Fibroblast of lung (primary cell): ENCODE data around the gene CAMKK1. TPM values are rescaled to one million over a fixed set of nuclear protein-coding genes. Genes with fewer than 3 reads are reported as not detected.

ENCODE experiments used
- DNase-seq, 2 donors: peaks; one replicate each; pipeline versions ENCODE4 v3.0.0 to v3.0.0-alpha.2; 2010; ENCODE audit warnings: low read depth in 2 of 2
- H2AFZ ChIP-seq: 2 replicates; pipeline ENCODE4 v1.5.1; 2012; ENCODE audit warnings: low read length, control low read depth, inconsistent platforms
- H3K27ac ChIP-seq: 2 replicates; pipeline ENCODE4 v1.5.1; 2011; ENCODE audit warnings: low read length, control low read depth; ENCODE audit not compliant: insufficient read depth
- H3K27me3 ChIP-seq: 2 replicates; pipeline ENCODE4 v1.5.1; 2011; ENCODE audit warnings: mild to moderate bottlenecking, low read length; ENCODE audit not compliant: control insufficient read depth, insufficient read depth
- H3K36me3 ChIP-seq: 2 replicates; pipeline ENCODE4 v1.5.1; 2011; ENCODE audit warnings: low read length; ENCODE audit not compliant: control insufficient read depth, insufficient read depth
- H3K4me1 ChIP-seq: 2 replicates; pipeline ENCODE4 v1.5.1; 2011; ENCODE audit warnings: low read length; ENCODE audit not compliant: control insufficient read depth, insufficient read depth; ENCODE audit errors: extremely low read depth
- H3K4me2 ChIP-seq: 2 replicates; pipeline ENCODE4 v1.5.1; 2011; ENCODE audit warnings: low read length, control low read depth; ENCODE audit not compliant: insufficient read depth; ENCODE audit errors: extremely low read depth
- H3K4me3 ChIP-seq, 4 experiments: fragments of 200-600 bp in 1 of 4; sonication (generic) in 1 of 4; replicated peaks in 1 of 4; 2 replicates each; pipeline ENCODE4 v1.5.1; 2011 to 2016; ENCODE audit warnings: low read length in 4 of 4, low read depth in 3 of 4, mild to moderate bottlenecking in 3 of 4, control low read depth in 2 of 4, inconsistent platforms in 1 of 4, mixed read lengths in 1 of 4; ENCODE audit not compliant: insufficient read depth in 1 of 4; ENCODE audit errors: control extremely low read depth in 1 of 4
- H3K79me2 ChIP-seq: 2 replicates; pipeline ENCODE4 v1.5.1; 2012; ENCODE audit warnings: mild to moderate bottlenecking, low read length, inconsistent platforms; ENCODE audit not compliant: control insufficient read depth, insufficient read depth
- H3K9ac ChIP-seq: 2 replicates; pipeline ENCODE4 v1.5.1; 2011; ENCODE audit warnings: mild to moderate bottlenecking, low read length, control low read depth; ENCODE audit not compliant: insufficient read depth
- H3K9me3 ChIP-seq: 2 replicates; pipeline ENCODE4 v1.5.1; 2012; ENCODE audit warnings: low read depth, low read length; ENCODE audit not compliant: control insufficient read depth, insufficient read depth
- H4K20me1 ChIP-seq: 2 replicates; pipeline ENCODE4 v1.5.1; 2011; ENCODE audit warnings: low read length; ENCODE audit not compliant: control insufficient read depth, insufficient read depth; ENCODE audit errors: extremely low read depth
- CTCF ChIP-seq, 2 donors: IDR thresholded peaks in 1 of 2; conservative IDR thresholded peaks in 1 of 2; 1 replicate in 1 of 2; 2 replicates in 1 of 2; pipeline ENCODE4 v1.5.1; 2011 to 2012; ENCODE audit warnings: low read length in 2 of 2, control low read depth in 1 of 2, inconsistent platforms in 1 of 2, low read depth in 1 of 2, mild to moderate bottlenecking in 1 of 2
- EZH2 ChIP-seq: IDR thresholded peaks from 2 replicates; pipeline ENCODE4 v1.5.1; 2012; ENCODE audit warnings: low read length, control low read depth, mild to moderate bottlenecking; ENCODE audit errors: missing control alignments
- polyA plus RNA-seq, 2 donors: library from polyadenylated mRNA; depleted of rRNA in 1 of 2; stranded (reverse) in 1 of 2; unstranded in 1 of 2; fragments of >200 nt; gene quantifications; 2 replicates each; pipeline ENCODE4 v1.2.1, GENCODE V29; 2011 to 2012; ENCODE audit warnings: missing spikeins in 1 of 2
- total RNA-seq: library from RNA; depleted of rRNA; stranded (reverse); fragments of >200 nt; gene quantifications from 2 replicates; pipeline ENCODE4 v1.2.1, GENCODE V29; 2014

The CAMKK1 gene
- total and polyA plus RNA-seq, 2 donors (not counting 1 experiment from before 2014, with no cell fraction given), result 0.41 to 2.5 TPM

- Histone ChIP-seq H3K36me3 (peaks cover 7% of the 10 kb centered on the region), H3K4me2 (no peak overlapping the region), H3K9me3 (no peaks in the 10 kb centered on the region), H2AFZ (no peak overlapping the region), H3K4me3 (no peak overlapping the region), H3K27ac (no peak overlapping the region), H3K79me2 (no peaks in the 10 kb centered on the region), H4K20me1 (peaks cover 2% of the 10 kb centered on the region), H3K9ac (no peak overlapping the region), H3K4me1 (peaks cover 2% of the 10 kb centered on the region), H3K27me3 (no peaks in the 10 kb centered on the region)
- DNase-seq, result peak; percentile 65 to 80
- peak; percentile 58 to 86 for TF ChIP-seq CTCF (conservative IDR thresholded peaks at IDR 0.05 in 1 of 2, IDR thresholded peaks at IDR 0.05 in 1 of 2; ENCODE audit: low read depth in 1 of 2, low read length in 2 of 2)
- TF ChIP-seq EZH2, result no peak
Measured at GRCh38 chr17:3827124-3827773, 65.6 kb downstream of the CAMKK1 start.

GRCh38 chr17:3826191-3826590, 66.7 kb downstream of the CAMKK1 start:
- peaks cover 7% of the 10 kb centered on the region for H3K36me3 ChIP-seq
- DNase-seq, result peak in 1 of 2 donors; percentile 26

GRCh38 chr17:3821101-3821500, 71.8 kb downstream of the CAMKK1 start:
- H3K4me3 ChIP-seq, result no peak overlapping the region

More at GRCh38 chr17:3826191-3826590, 66.7 kb downstream of the CAMKK1 start:
- H3K27ac ChIP-seq, result no peak overlapping the region
- peaks cover 2% of the 10 kb centered on the region for H4K20me1 ChIP-seq
- no peak overlapping the region for H3K4me3 ChIP-seq
- TF ChIP-seq CTCF (conservative IDR thresholded peaks at IDR 0.05 in 1 of 2, IDR thresholded peaks at IDR 0.05 in 1 of 2; ENCODE audit: low read depth in 1 of 2, low read length in 2 of 2) (no peak), EZH2 (no peak)
- no peak overlapping the region for H2AFZ ChIP-seq
- H3K4me2 ChIP-seq, result no peak overlapping the region
- H3K9me3 ChIP-seq, result no peaks in the 10 kb centered on the region
- no peak overlapping the region for H3K9ac ChIP-seq
- no peaks in the 10 kb centered on the region for H3K79me2 ChIP-seq
- no peaks in the 10 kb centered on the region for H3K27me3 ChIP-seq
- peaks cover 2% of the 10 kb centered on the region for H3K4me1 ChIP-seq

More at GRCh38 chr17:3821101-3821500, 71.8 kb downstream of the CAMKK1 start:
- Histone ChIP-seq H2AFZ (no peak overlapping the region), H3K36me3 (peaks cover 7% of the 10 kb centered on the region), H4K20me1 (peaks cover 2% of the 10 kb centered on the region), H3K4me2 (no peak overlapping the region), H3K27ac (no peak overlapping the region), H3K9me3 (no peaks in the 10 kb centered on the region), H3K79me2 (no peaks in the 10 kb centered on the region), H3K27me3 (no peaks in the 10 kb centered on the region), H3K4me1 (no peaks in the 10 kb centered on the region), H3K9ac (no peak overlapping the region)
- TF ChIP-seq EZH2, result no peak
- TF ChIP-seq CTCF (conservative IDR thresholded peaks at IDR 0.05 in 1 of 2, IDR thresholded peaks at IDR 0.05 in 1 of 2; ENCODE audit: low read depth in 1 of 2, low read length in 2 of 2), result no peak
- DNase-seq, result no peak
